ENCODE results near the gene RPRD1B. TPM values are rescaled to one million over a fixed set of nuclear protein-coding genes. Genes with fewer than 3 reads are reported as not detected.

RPRD1B gene
- total RNA-seq, 2 experiments from 2014 or later = 34.1 to 37.4 TPM

DNA sequence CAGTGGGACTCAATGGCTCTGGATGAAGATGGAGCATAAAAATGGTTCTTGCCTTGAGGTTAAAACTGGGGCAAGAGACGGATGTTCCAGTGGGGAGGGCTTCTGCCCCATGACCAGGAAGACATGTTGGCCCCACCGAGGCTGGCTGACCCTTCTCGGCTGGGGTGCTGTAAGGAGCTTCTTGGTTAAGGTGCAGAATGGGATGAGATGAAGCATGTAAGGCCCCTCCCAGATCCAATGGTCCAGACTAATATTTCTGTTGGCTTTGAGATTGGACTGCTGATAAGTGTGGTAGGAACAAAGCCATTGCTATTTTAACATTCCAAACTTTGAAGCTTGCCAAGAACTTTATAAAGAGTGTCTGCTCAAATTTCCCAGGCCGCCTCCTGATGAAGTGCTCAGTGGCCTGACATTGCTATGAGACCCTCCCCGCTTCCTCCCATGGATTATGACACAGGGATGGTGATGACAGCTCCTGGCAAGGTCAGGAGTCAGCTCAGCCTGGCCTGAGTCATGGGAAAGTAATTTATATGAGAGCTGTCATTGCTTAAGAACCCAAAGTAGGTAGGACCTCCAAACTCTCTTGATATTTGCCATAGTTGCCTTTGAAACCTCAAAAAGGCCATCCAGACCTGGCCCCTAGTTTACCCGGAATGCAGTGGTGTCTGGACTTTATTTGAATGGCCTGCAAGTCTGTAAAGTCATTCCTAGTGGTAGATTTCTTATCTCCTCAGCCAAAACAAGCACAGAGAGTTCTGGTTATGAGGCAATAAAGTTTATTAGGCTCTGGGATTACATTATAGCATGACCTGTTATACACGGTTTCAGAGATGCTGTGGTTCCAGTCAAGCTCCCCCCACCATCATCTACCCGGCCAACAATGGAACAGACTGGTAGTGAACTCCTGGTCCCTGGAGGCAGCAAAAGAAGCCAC lies 76.3 kb downstream of the RPRD1B start:
- Mint-ChIP-seq H3K36me3 (no peaks in the 10 kb centered on the region), H3K9me3 (ENCODE audit: low read depth) (no peaks in the 10 kb centered on the region), H3K27me3 (no peaks in the 10 kb centered on the region), H3K27ac (no peak overlapping the region), H3K4me1 (peaks cover 10% of the 10 kb centered on the region), H3K4me3 (no peak overlapping the region)
- no peak for ATAC-seq
- CTCF ChIA-PET = interaction anchor here (0.8 kb wide), 1 partner anchor 10 kb away, joined by 3 read pairs; no protein-coding TSS in a partner anchor
- peak; percentile 26 for DNase-seq

DNA sequence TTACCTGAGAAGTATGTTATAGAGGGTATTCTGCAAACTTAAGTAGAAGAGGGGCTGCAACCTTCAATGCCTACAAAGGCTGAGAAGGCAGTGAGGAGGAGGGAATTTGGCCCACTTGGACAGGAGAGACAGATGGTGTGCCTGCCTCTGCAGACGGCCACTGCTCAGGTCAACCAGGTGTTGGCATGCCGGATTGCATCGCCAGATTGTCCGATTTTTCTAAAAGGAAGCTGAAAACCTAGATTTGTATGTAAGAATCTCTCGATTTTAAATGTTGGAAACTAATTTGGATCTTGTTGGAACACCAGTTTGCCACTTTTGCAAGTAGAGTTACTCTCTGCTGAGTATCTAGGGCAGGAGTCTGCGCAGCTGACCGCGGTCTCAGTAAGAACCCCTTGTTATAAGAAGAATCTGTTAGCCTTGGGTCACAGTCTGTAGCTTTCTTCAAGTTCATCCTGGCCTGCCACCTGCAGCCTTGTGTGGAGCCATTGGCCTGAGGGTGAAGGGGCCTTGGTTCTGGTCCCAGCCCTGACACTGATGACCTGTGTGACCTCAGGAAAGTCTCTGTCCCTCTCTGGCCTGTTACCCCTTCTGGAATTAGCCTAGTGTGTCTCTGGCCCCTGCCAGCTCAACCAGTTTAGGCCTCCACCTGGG lies 77.1 kb downstream of the RPRD1B start:
- Mint-ChIP-seq H3K9me3 (ENCODE audit: low read depth) (no peaks in the 10 kb centered on the region), H3K27ac (no peak overlapping the region), H3K4me1 (peaks cover 10% of the 10 kb centered on the region), H3K36me3 (no peaks in the 10 kb centered on the region), H3K27me3 (no peaks in the 10 kb centered on the region), H3K4me3 (no peak overlapping the region)
- DNase-seq (no peak), ATAC-seq (no peak)
- CTCF ChIA-PET = interaction anchor here (0.8 kb wide), 1 partner anchor 9 kb away, joined by 3 read pairs; no protein-coding TSS in a partner anchor

DNA sequence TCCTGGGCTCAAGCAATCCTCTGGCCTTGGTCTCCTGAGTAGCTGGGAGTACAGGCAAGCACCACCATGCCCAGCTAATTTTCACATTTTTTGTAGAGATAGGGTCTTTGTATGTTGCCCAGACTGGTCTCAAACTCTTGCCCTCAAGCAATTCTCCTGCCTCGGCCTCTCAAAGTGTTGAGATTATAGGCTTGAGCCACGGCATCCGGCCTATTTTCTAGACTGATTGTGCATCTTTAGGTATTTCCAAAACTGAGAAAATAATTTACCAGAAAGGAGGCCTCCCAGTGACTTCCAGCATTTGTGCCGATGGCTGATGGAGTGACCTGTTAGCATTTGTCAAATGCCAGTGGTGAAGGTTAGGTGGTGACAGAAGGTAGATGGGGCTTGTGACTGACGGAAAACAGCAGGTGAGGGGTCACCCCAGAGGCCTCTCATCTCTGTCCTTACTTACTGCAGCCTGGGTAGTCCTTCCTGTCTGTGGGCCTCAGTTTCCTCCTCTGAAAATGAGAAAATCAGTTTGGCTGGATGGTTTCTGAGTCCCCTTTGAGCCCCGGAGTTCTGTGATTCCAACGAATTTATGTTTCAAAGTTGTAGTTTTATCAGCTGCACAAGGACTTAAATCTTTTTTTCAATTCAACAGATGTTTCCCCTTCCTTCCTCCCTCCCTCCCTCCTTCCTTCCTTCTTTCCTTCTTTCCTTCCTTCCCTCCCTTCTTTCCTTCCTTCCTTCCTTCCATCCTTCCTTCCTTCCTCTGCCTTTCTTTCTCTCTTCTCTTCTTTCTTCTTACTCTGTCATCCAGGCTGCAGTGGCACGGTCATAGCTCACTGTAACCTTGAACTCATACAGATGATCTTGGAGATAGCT lies 78.1 kb downstream of the RPRD1B start:
- peaks cover 10% of the 10 kb centered on the region for H3K4me1 Mint-ChIP-seq
- ATAC-seq (no peak), DNase-seq (peak; percentile 21)
- peak overlapping the region; percentile 17 for H3K27ac Mint-ChIP-seq
- no peaks in the 10 kb centered on the region for H3K36me3 Mint-ChIP-seq
- H3K27me3 Mint-ChIP-seq = peaks cover 2% of the 10 kb centered on the region
- H3K4me3 Mint-ChIP-seq = no peak overlapping the region
- CTCF ChIA-PET = interaction anchor here (4.1 kb wide), 1 partner anchor 110 kb away, joined by 38 read pairs; no protein-coding TSS in a partner anchor
- H3K9me3 Mint-ChIP-seq (ENCODE audit: low read depth) = no peaks in the 10 kb centered on the region

DNA sequence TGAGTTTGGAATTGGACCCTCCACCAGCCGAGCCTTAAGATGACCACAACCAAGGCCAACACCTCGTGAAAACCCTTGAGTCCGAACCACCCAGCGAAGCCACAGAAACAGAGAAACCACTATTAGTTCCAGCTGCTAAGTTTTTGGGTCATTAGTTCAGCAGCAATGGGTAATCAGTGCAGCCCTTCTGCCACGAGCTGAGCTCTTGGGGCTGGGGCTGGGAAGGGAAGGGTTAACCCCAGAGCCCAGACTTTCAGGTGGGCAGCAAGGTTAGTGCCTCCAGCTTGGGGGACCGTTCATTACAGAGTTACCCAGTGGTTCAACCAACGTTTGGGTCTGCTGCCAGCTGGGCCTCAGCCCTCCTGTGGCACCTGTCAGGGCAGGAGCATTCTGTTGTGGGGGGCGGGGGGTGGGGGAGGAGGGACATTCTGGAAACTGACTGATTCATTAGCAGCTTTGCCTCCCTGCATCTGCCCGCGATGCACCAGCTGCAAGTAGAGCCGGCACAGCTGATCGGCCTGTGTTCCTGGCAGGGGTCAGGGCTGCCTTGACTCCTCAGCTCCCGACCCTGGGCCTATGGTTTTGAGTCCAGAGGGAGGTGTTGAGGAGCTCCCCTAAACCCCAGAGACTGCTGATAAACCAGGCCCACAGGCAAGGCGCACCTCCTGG lies 78.8 kb downstream of the RPRD1B start:
- CTCF ChIA-PET = interaction anchor here (0.9 to 4.1 kb wide), 7 partner anchors 15 to 109 kb away, joined by 3 to 38 read pairs (median 3); no protein-coding TSS in a partner anchor
- no peak for ATAC-seq

DNA sequence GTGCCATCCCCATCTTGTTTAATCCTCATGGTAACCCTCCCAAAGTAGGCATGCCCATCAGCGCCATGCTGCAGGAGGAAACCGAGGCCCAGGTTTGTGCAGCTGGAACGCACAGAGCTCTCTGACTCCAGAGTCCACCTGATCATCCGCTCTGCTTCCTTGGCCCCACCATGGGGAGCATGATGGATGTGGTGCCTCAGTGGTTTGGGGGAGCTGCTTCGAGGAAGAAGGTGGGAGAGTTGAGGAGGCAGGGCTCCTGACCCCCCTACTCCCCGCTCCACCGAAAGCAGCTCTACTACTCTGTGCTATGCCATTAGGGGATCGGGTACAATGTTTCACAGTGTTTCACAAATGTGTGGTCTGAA lies 79.4 kb downstream of the RPRD1B start:
- H3K4me1 Mint-ChIP-seq = peaks cover 10% of the 10 kb centered on the region
- peaks cover 15% of the 10 kb centered on the region for H3K27me3 Mint-ChIP-seq
- CTCF ChIA-PET = interaction anchor here (0.9 to 4.1 kb wide), 8 partner anchors 16 to 108 kb away, joined by 3 to 38 read pairs (median 3); no protein-coding TSS in a partner anchor
- no peaks in the 10 kb centered on the region for H3K9me3 Mint-ChIP-seq (ENCODE audit: low read depth)
- no peak for ATAC-seq
- H3K36me3 Mint-ChIP-seq = no peaks in the 10 kb centered on the region
- peak; percentile 27 for DNase-seq
- no peak overlapping the region for H3K27ac Mint-ChIP-seq
- H3K4me3 Mint-ChIP-seq = no peak overlapping the region

More for the DNA sequence above, 78.8 kb downstream of the RPRD1B start:
- H3K36me3 Mint-ChIP-seq = no peaks in the 10 kb centered on the region
- peak; percentile 15 for DNase-seq
- no peak overlapping the region for H3K4me3 Mint-ChIP-seq
- H3K9me3 Mint-ChIP-seq (ENCODE audit: low read depth) = no peaks in the 10 kb centered on the region
- H3K4me1 Mint-ChIP-seq = peaks cover 10% of the 10 kb centered on the region
- no peak overlapping the region for H3K27ac Mint-ChIP-seq
- H3K27me3 Mint-ChIP-seq = peaks cover 10% of the 10 kb centered on the region

DNA sequence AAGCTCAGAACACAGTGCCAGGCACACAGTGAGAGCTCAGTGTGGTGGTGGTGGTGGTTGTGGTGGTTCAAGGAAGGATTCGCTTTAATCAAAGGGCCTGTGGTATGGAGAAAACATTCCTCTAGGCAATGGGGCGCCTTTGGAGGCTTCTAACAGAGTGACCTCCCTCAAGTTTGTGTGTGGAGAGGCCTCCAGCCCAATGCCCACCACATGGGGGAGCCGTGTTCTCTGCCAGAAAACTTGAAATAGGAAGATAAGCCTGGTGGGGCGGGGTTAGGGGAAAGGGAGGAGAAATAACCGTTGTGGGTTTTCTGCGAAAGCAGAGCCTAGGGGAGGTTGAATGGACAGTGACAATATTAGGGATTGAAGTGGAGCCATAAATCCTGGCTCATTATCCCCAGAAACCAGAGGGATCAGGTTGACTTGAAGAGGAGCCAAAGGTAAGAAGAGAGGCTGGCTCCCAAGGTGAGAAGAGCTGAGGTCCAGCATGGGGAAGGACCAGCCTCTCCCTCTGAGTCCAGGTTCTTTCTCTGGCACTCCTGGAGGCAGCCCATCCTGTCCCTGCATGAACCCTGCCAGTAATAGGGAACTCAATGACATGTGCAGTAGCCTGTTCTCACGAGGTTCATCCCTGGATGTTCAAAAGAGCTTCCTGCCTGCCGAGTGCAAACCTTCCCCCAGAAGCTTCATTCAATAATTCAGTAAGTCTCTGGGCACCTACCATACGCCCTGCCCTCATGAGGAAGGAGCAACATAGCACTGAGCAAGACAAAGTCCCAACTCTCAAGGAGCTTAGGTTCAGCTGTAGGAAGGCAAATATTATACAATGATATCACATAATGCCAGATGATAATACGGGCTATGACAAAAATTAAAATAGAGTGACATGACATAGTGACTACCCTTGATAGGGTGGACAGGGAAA lies 80.1 kb downstream of the RPRD1B start:
- Mint-ChIP-seq H3K9me3 (ENCODE audit: low read depth) (no peaks in the 10 kb centered on the region), H3K27ac (peak overlapping the region; percentile 12), H3K4me3 (no peak overlapping the region), H3K36me3 (no peaks in the 10 kb centered on the region), H3K27me3 (peaks cover 20% of the 10 kb centered on the region), H3K4me1 (peaks cover 10% of the 10 kb centered on the region)
- DNase-seq = peak; percentile 69
- CTCF ChIA-PET = interaction anchor here (0.6 to 4.1 kb wide), 12 partner anchors 10 to 110 kb away, joined by 3 to 38 read pairs (median 4); no protein-coding TSS in a partner anchor
- peak; percentile 57 for ATAC-seq

DNA sequence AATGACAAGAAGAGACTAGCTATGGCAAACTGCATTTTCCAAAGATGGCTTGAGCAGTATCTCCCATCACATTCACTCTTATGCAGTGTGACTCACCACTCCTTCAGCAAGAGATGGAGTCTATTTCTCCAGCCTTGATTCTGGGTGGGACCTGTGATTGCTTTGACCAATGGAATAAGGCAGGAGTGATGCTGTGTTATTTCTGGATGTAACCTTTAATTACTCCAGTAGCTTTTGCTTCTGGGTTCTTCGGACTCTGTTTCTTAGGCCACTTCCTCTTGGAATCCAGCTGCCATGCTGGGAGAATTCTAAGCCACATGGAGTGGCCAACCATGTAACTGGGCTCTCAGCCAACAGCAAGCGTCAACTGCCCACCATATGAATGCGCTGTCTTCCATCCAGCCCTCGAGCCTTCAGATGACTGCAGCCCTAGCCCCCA lies 80.8 kb downstream of the RPRD1B start:
- no peaks in the 10 kb centered on the region for H3K9me3 Mint-ChIP-seq (ENCODE audit: low read depth)
- no peak overlapping the region for H3K4me3 Mint-ChIP-seq
- DNase-seq (peak; percentile 31), ATAC-seq (no peak)
- CTCF ChIA-PET = interaction anchor here (0.6 to 4.1 kb wide), 8 partner anchors 9 to 109 kb away, joined by 3 to 38 read pairs (median 6); no protein-coding TSS in a partner anchor
- peaks cover 20% of the 10 kb centered on the region for H3K27me3 Mint-ChIP-seq
- no peak overlapping the region for H3K27ac Mint-ChIP-seq
- H3K36me3 Mint-ChIP-seq = no peaks in the 10 kb centered on the region
- H3K4me1 Mint-ChIP-seq = peaks cover 10% of the 10 kb centered on the region

DNA sequence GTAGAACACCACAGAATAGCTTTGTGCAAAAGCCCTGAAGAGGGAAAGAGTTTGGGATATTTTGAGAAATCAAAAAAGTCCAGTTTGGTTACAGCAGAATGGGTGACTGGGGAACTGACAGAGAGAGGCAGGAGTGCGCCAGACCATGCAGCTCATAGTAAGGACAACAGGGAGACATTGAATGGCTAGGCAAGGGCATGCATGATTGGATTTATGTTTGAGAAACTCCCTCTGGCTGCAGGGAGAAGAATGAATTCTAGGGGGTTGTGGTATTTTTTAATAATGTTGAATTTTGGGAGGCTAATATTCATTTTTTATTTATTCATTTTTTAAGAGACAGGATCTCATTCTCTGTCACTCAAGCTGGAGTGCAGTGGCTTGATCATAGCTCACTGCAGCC lies 81.7 kb downstream of the RPRD1B start:
- Mint-ChIP-seq H3K27me3 (peaks cover 20% of the 10 kb centered on the region), H3K4me3 (no peak overlapping the region), H3K27ac (no peak overlapping the region), H3K36me3 (no peaks in the 10 kb centered on the region), H3K9me3 (ENCODE audit: low read depth) (no peaks in the 10 kb centered on the region), H3K4me1 (peaks cover 10% of the 10 kb centered on the region)
- ATAC-seq = no peak
- peak; percentile 32 for DNase-seq
- CTCF ChIA-PET = interaction anchor here (1.6 to 4.1 kb wide), 4 partner anchors 32 to 106 kb away, joined by 4 to 38 read pairs (median 10); no protein-coding TSS in a partner anchor

DNA sequence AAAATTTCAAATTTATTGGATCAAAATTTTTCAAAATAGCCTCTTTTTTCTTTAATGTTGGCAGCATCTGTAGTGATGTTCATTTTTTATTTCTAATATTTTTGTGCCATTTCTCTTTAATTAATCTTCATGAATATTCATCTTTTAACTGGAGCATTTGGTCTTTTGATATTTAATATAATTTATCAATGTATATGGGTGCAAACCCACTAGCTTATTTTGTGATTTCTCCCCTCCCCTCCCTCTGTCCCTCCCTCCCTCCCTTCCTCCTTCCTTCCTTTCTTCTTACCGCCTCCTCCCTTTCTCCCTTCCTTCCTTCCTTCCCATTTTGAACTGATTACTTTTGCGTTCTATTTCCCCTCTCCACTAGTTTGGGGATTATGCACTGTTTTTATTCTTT lies 82.3 kb downstream of the RPRD1B start:
- no peak overlapping the region for H3K4me3 Mint-ChIP-seq
- CTCF ChIA-PET = no interaction called here
- H3K4me1 Mint-ChIP-seq = peaks cover 10% of the 10 kb centered on the region
- no peak overlapping the region for H3K27ac Mint-ChIP-seq
- peaks cover 20% of the 10 kb centered on the region for H3K27me3 Mint-ChIP-seq
- DNase-seq = no peak
- ATAC-seq = no peak
- no peaks in the 10 kb centered on the region for H3K9me3 Mint-ChIP-seq (ENCODE audit: low read depth)
- H3K36me3 Mint-ChIP-seq = no peaks in the 10 kb centered on the region

DNA sequence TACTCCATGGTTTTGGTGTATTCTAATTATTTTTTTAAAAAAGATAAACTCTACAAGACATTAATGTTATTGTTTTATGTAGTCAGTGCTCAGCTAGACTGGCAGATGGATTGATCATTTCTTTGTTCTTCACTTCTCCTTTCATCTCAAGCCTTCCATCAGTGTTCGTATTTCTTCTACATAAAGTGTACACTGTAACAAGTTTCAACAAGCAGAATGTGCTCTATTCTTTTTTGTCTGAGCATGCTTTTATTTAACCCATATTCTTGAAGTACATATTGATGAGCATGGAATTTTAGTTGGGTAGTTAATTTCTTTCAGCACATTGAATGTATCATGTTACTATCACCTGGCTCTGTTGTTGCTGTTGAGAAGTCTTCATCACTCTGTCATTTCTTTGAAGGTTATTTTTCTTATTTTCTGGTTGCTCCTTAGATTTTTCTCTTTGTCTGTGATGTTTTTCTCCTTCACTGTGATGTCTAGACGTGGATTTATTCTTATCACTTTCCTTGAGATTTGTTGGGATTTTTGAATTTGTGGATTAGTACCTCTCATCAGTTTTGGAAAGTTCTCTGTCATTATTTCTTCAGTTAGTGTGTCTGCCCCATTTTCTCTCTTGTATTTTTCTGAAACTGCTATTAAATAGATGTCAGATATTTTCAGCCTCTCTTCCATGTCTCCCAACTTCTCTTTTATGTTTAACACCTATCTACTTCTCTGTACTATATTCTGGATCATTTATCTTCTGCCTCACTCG lies 83.0 kb downstream of the RPRD1B start:
- Mint-ChIP-seq H3K27ac (no peak overlapping the region), H3K9me3 (ENCODE audit: low read depth) (no peaks in the 10 kb centered on the region), H3K36me3 (no peaks in the 10 kb centered on the region), H3K4me1 (peaks cover 10% of the 10 kb centered on the region), H3K4me3 (no peak overlapping the region), H3K27me3 (peaks cover 20% of the 10 kb centered on the region)
- DNase-seq = no peak
- no peak for ATAC-seq
- CTCF ChIA-PET = no interaction called here

DNA sequence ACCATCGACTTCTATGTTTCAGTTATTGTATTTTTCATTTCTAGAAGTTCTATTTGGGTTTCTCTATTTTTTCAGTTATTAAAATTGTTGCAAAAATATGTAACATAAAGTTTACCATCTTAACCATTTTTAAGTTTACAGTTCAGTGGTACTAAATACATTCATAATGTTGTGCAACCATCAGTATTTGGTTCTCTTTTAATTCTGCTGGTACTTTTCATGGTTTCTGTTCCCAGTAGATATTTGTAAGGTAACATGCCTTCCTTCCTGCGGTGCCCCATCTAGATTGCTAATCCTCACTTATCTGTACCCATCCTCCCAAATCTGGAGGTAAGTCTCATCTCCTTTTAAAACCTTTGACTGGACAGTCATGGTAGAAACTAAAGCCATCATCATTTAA lies 83.7 kb downstream of the RPRD1B start:
- H3K36me3 Mint-ChIP-seq = no peaks in the 10 kb centered on the region
- ATAC-seq = no peak
- H3K4me1 Mint-ChIP-seq = peaks cover 10% of the 10 kb centered on the region
- H3K27me3 Mint-ChIP-seq = peaks cover 20% of the 10 kb centered on the region
- no peak overlapping the region for H3K27ac Mint-ChIP-seq
- no peak overlapping the region for H3K4me3 Mint-ChIP-seq
- H3K9me3 Mint-ChIP-seq (ENCODE audit: low read depth) = no peaks in the 10 kb centered on the region
- CTCF ChIA-PET = no interaction called here
- DNase-seq = no peak
